K562 (cell line): ENCODE measurements around the gene GDF15. TPM values are rescaled to one million over a fixed set of nuclear protein-coding genes. Genes with fewer than 3 reads are reported as not detected.

Experiments used
- ATF4 ChIP-seq: fragments of 450-650 bp; formaldehyde crosslinking; IDR thresholded peaks from 2 replicates; pipeline ENCODE4 v1.4.0; 2022; ENCODE audit warnings: mild to moderate bottlenecking, moderate library complexity
- BRD4 ChIP-seq: fragments of 200-600 bp; sonication (generic); IDR thresholded peaks from 2 replicates; pipeline ENCODE4 v1.6.1; 2017; ENCODE audit warnings: inconsistent platforms
- CREBBP ChIP-seq: IDR thresholded peaks from one replicate; pipeline ENCODE4 v1.6.1; 2012; ENCODE audit warnings: low read depth, mild to moderate bottlenecking, control low read depth, inconsistent platforms, low read length
- E2F1 ChIP-seq: sonication (generic); formaldehyde crosslinking; IDR thresholded peaks from 2 replicates; pipeline ENCODE4 v1.8.1; 2023; ENCODE audit warnings: mild to moderate bottlenecking, missing genetic modification reagents, moderate library complexity
- E2F5 ChIP-seq: sonication (generic); formaldehyde crosslinking; IDR thresholded peaks from 2 replicates; pipeline ENCODE4 v1.8.0; 2022; ENCODE audit warnings: mild to moderate bottlenecking, missing genetic modification reagents
- HBP1 ChIP-seq: fragments of 450-650 bp; formaldehyde crosslinking; IDR thresholded peaks from 2 replicates; pipeline ENCODE4 v1.4.0; 2022; ENCODE audit warnings: missing genetic modification characterization
- KAT7 ChIP-seq: sonication (generic); formaldehyde crosslinking; IDR thresholded peaks from 2 replicates; pipeline ENCODE4 v1.8.0; 2022; ENCODE audit warnings: missing genetic modification reagents, mild to moderate bottlenecking, borderline replicate concordance
- NCOA1 ChIP-seq: fragments of 450-650 bp; IDR thresholded peaks from 2 replicates; pipeline ENCODE4 v1.6.1; 2016; ENCODE audit warnings: low read depth
- PRDM10 ChIP-seq: fragments of 450-650 bp; IDR thresholded peaks from 2 replicates; pipeline ENCODE4 v1.6.1; 2018; ENCODE audit not compliant: partially characterized antibody
- XRCC5 ChIP-seq: fragments of 200-400 bp; formaldehyde crosslinking; IDR thresholded peaks from 2 replicates; pipeline ENCODE4 v1.6.1; 2017; ENCODE audit warnings: low read depth, mild to moderate bottlenecking, low read length
- ZNF507 ChIP-seq: conservative IDR thresholded peaks from 2 replicates; pipeline ENCODE4 v1.6.1; 2017; ENCODE audit warnings: missing genetic modification characterization, missing compliant biosample characterization
- ZNF76 ChIP-seq: fragments of 250-450 bp; sonication (Bioruptor Pico); IDR thresholded peaks from 2 replicates; pipeline ENCODE4 v1.4.0; 2020; ENCODE audit warnings: mild to moderate bottlenecking, moderate library complexity, borderline replicate concordance
- polyA plus RNA-seq, 8 experiments: library from polyadenylated mRNA; depleted of rRNA in 4 of 8; stranded (reverse) in 5 of 8; unstranded in 3 of 8; fragments of >200 nt; fragmentation: Nextera tagmentation in 2 of 8; fragmentation: Illumina TruSeq in 1 of 8; extraction: Ambion mirVana in 2 of 8; extraction: Trizol in 1 of 8; gene quantifications; 2 replicates each; pipeline versions ENCODE4 v1.2.1 to v1.2.3, GENCODE V29; 2011 to 2014; ENCODE audit warnings: inconsistent platforms in 1 of 8, missing spikeins in 1 of 8
- total RNA-seq, 7 experiments: library from RNA; depleted of rRNA in 6 of 7; stranded (reverse); fragments of >200 nt in 6 of 7; fragmentation: Illumina TruSeq in 2 of 7; extraction: Trizol in 2 of 7; gene quantifications; 2 replicates each; pipeline versions ENCODE4 v1.2.1 to v1.2.3, GENCODE V29; 2011 to 2021; ENCODE audit warnings: low replicate concordance in 1 of 7

Gene GDF15
- total and polyA plus RNA-seq, 9 of the 15 experiments (the other 6 are each of a cell fraction or from before 2014, with no cell fraction given), result 2.3 to 82.4 (median 12.5) TPM

GRCh38 chr19:18437491-18438330 lies 51.8 kb downstream of the GDF15 start, which contains the start of gene ISYNA1 (continued):
- TF ChIP-seq XRCC5 (no peak), E2F1 (CRISPR knock-in tag) (no peak; the same call in 1 of the 2 replicates), HBP1 (CRISPR knock-in tag) (peak; percentile 19; the same call in 1 of the 2 replicates), PRDM10 (no peak), E2F5 (CRISPR knock-in tag) (no peak), KAT7 (CRISPR knock-in tag) (no peak), ZNF507 (tag) (no peak), ZNF76 (CRISPR knock-in tag) (no peak), BRD4 (no peak), ATF4 (CRISPR knock-in tag) (no peak), NCOA1 (no peak; the same call in 1 of the 2 replicates), CREBBP (no peak)
